Inferior parietal cortex (tissue), 1 donor: Measurements from ENCODE around the gene RNF111.
"Not testable (repeated sequence)": the region's sequence is repeated elsewhere in the genome, so short reads cannot be mapped to it uniquely, and the experiment has no call there.

Experiments
- DNase-seq: peaks from one replicate; pipeline ENCODE4 v3.0.0-alpha.2; 2016; ENCODE audit errors: extremely low spot score

RNF111 gene

GRCh38 chr15:59000251-59000650, 12.8 kb downstream of the RNF111 start:
- not testable (repeated sequence) for DNase-seq

GRCh38 chr15:59001946-59002345, 14.5 kb downstream of the RNF111 start:
- no peak for DNase-seq

- no peak for DNase-seq
These were observed 15.0 kb downstream of the RNF111 start for GRCh38 chr15:59002418-59002859.

GRCh38 chr15:59005579-59005978, 18.1 kb downstream of the RNF111 start:
- DNase-seq, result no peak

- no peak for DNase-seq
These were observed 20.6 kb downstream of the RNF111 start for GRCh38 chr15:59008086-59008485.

GRCh38 chr15:59011262-59011952, 23.9 kb downstream of the RNF111 start:
- no peak for DNase-seq

- no peak for DNase-seq
These were observed 25.9 kb downstream of the RNF111 start for GRCh38 chr15:59013246-59013873.

- DNase-seq, result no peak
These were observed 26.6 kb downstream of the RNF111 start for GRCh38 chr15:59014068-59014467.

- no peak for DNase-seq
These were observed 30.0 kb downstream of the RNF111 start for GRCh38 chr15:59017449-59017848.

GRCh38 chr15:59018833-59019232, 31.4 kb downstream of the RNF111 start:
- DNase-seq, result no peak

- no peak for DNase-seq
These were observed 32.9 kb downstream of the RNF111 start for GRCh38 chr15:59020322-59020721.

- no peak for DNase-seq
These were observed 34.7 kb downstream of the RNF111 start for GRCh38 chr15:59022188-59022587.

- no peak for DNase-seq
These were observed 38.7 kb downstream of the RNF111 start for GRCh38 chr15:59026207-59026606.

- no peak for DNase-seq
These were observed 41.0 kb downstream of the RNF111 start for GRCh38 chr15:59028387-59028955.

GRCh38 chr15:59029554-59029953, 42.1 kb downstream of the RNF111 start:
- DNase-seq, result no peak

- DNase-seq, result no peak
These were observed 47.7 kb downstream of the RNF111 start for GRCh38 chr15:59035201-59035600.

- no peak for DNase-seq
These were observed 51.8 kb downstream of the RNF111 start for GRCh38 chr15:59039225-59039624.

GRCh38 chr15:59042041-59042440, 54.6 kb downstream of the RNF111 start:
- no peak for DNase-seq

GRCh38 chr15:59048897-59049296, 61.4 kb downstream of the RNF111 start:
- no peak for DNase-seq

GRCh38 chr15:59051873-59052861, 64.7 kb downstream of the RNF111 start:
- DNase-seq, result no peak

- no peak for DNase-seq
These were observed 65.5 kb downstream of the RNF111 start for GRCh38 chr15:59052915-59053407.

- no peak for DNase-seq
These were observed 66.0 kb downstream of the RNF111 start for GRCh38 chr15:59053482-59053881.
